HEK293 (cell line): ENCODE data around the gene LY6G5C.

Experiments
- BCL11A ChIP-seq: fragments of 450-650 bp; formaldehyde crosslinking; IDR thresholded peaks from 2 replicates; pipeline ENCODE4 v1.5.1; 2016; ENCODE audit warnings: low read depth, missing biosample characterization, missing genetic modification characterization
- CTCF ChIP-seq: fragments of 450-650 bp; formaldehyde crosslinking; IDR thresholded peaks from 2 replicates; pipeline ENCODE4 v1.5.1; 2016; ENCODE audit warnings: missing biosample characterization, missing genetic modification characterization
- GLI4 ChIP-seq: fragments of 450-650 bp; formaldehyde crosslinking; IDR thresholded peaks from 2 replicates; pipeline ENCODE4 v1.5.1; 2016; ENCODE audit warnings: missing biosample characterization, missing genetic modification characterization
- GLIS1 ChIP-seq: fragments of 450-650 bp; formaldehyde crosslinking; IDR thresholded peaks from 2 replicates; pipeline ENCODE4 v1.5.1; 2016; ENCODE audit warnings: missing biosample characterization, missing genetic modification characterization
- OVOL3 ChIP-seq: fragments of 450-650 bp; formaldehyde crosslinking; IDR thresholded peaks from 2 replicates; pipeline ENCODE4 v1.5.1; 2016; ENCODE audit warnings: missing biosample characterization, missing genetic modification characterization
- PRDM10 ChIP-seq: fragments of 450-650 bp; formaldehyde crosslinking; IDR thresholded peaks from 2 replicates; pipeline ENCODE4 v1.5.1; 2016; ENCODE audit warnings: missing biosample characterization, missing genetic modification characterization
- WT1 ChIP-seq: fragments of 450-650 bp; formaldehyde crosslinking; IDR thresholded peaks from 2 replicates; pipeline ENCODE4 v1.5.1; 2016; ENCODE audit warnings: missing biosample characterization, missing genetic modification characterization
- YY2 ChIP-seq: fragments of 450-650 bp; formaldehyde crosslinking; IDR thresholded peaks from 2 replicates; pipeline ENCODE4 v1.5.1; 2016; ENCODE audit warnings: missing biosample characterization, missing genetic modification characterization
- ZBTB1 ChIP-seq: fragments of 450-650 bp; formaldehyde crosslinking; IDR thresholded peaks from 2 replicates; pipeline ENCODE4 v1.5.1; 2016; ENCODE audit warnings: missing biosample characterization, missing genetic modification characterization
- ZBTB20 ChIP-seq: fragments of 450-650 bp; formaldehyde crosslinking; IDR thresholded peaks from 2 replicates; pipeline ENCODE4 v1.5.1; 2016; ENCODE audit warnings: missing biosample characterization, missing genetic modification characterization
- ZBTB44 ChIP-seq: fragments of 450-650 bp; IDR thresholded peaks from 2 replicates; pipeline ENCODE4 v1.5.1; 2018; ENCODE audit warnings: missing biosample characterization, mild to moderate bottlenecking, missing genetic modification characterization
- ZFP37 ChIP-seq: fragments of 450-650 bp; formaldehyde crosslinking; IDR thresholded peaks from 2 replicates; pipeline ENCODE4 v1.5.1; 2016; ENCODE audit warnings: missing biosample characterization, missing genetic modification characterization
- ZFP69B ChIP-seq: fragments of 450-650 bp; formaldehyde crosslinking; IDR thresholded peaks from 2 replicates; pipeline ENCODE4 v1.5.1; 2016; ENCODE audit warnings: missing biosample characterization, missing genetic modification characterization
- ZNF19 ChIP-seq: fragments of 450-650 bp; formaldehyde crosslinking; IDR thresholded peaks from 2 replicates; pipeline ENCODE4; 2016; ENCODE audit warnings: missing biosample characterization, missing genetic modification characterization, low read depth
- ZNF311 ChIP-seq: fragments of 450-650 bp; formaldehyde crosslinking; IDR thresholded peaks from 2 replicates; pipeline ENCODE4 v1.5.1; 2017; ENCODE audit warnings: missing biosample characterization, missing genetic modification characterization, borderline replicate concordance
- ZNF324 ChIP-seq: fragments of 450-650 bp; formaldehyde crosslinking; IDR thresholded peaks from 2 replicates; pipeline ENCODE4 v1.5.1; 2016; ENCODE audit warnings: missing biosample characterization, missing genetic modification characterization
- ZNF350 ChIP-seq: fragments of 450-650 bp; formaldehyde crosslinking; IDR thresholded peaks from 2 replicates; pipeline ENCODE4 v1.5.0; 2017; ENCODE audit warnings: missing biosample characterization, mild to moderate bottlenecking, missing genetic modification characterization
- ZNF501 ChIP-seq: fragments of 450-650 bp; formaldehyde crosslinking; IDR thresholded peaks from 2 replicates; pipeline ENCODE4 v1.5.1; 2016; ENCODE audit warnings: missing biosample characterization, missing genetic modification characterization
- ZNF530 ChIP-seq: fragments of 450-650 bp; formaldehyde crosslinking; IDR thresholded peaks from 2 replicates; pipeline ENCODE4 v1.5.1; 2016; ENCODE audit warnings: low read depth, missing biosample characterization, missing genetic modification characterization
- ZNF544 ChIP-seq: fragments of 450-650 bp; formaldehyde crosslinking; IDR thresholded peaks from 2 replicates; pipeline ENCODE4 v1.5.0; 2017; ENCODE audit warnings: missing biosample characterization, missing genetic modification characterization
- ZNF548 ChIP-seq: fragments of 450-650 bp; formaldehyde crosslinking; IDR thresholded peaks from 2 replicates; pipeline ENCODE4 v1.5.1; 2016; ENCODE audit warnings: missing biosample characterization, missing genetic modification characterization
- ZNF621 ChIP-seq: fragments of 450-650 bp; formaldehyde crosslinking; IDR thresholded peaks from 2 replicates; pipeline ENCODE4 v1.5.1; 2017; ENCODE audit warnings: missing biosample characterization, missing genetic modification characterization
- ZNF623 ChIP-seq: fragments of 450-650 bp; formaldehyde crosslinking; IDR thresholded peaks from 2 replicates; pipeline ENCODE4 v1.5.1; 2016; ENCODE audit warnings: missing biosample characterization, missing genetic modification characterization
- ZNF677 ChIP-seq: fragments of 450-650 bp; IDR thresholded peaks from 2 replicates; pipeline ENCODE4 v1.5.0; 2018; ENCODE audit warnings: missing biosample characterization, mild to moderate bottlenecking, missing genetic modification characterization, moderate library complexity
- ZNF785 ChIP-seq: fragments of 450-650 bp; formaldehyde crosslinking; IDR thresholded peaks from 2 replicates; pipeline ENCODE4 v1.5.1; 2016; ENCODE audit warnings: missing biosample characterization, missing genetic modification characterization
- TF ChIP-seq, protein P1 (sequence below): fragments of 450-650 bp; formaldehyde crosslinking; IDR thresholded peaks from 2 replicates; pipeline ENCODE4 v1.5.1; 2016; ENCODE audit warnings: missing biosample characterization, missing genetic modification characterization
- TF ChIP-seq, protein P2 (sequence below): fragments of 450-650 bp; IDR thresholded peaks from 2 replicates; pipeline ENCODE4 v1.5.1; 2018; ENCODE audit warnings: missing biosample characterization, missing genetic modification characterization
- TF ChIP-seq, protein P3 (sequence below): fragments of 450-650 bp; formaldehyde crosslinking; IDR thresholded peaks from 2 replicates; pipeline ENCODE4 v1.5.1; 2017; ENCODE audit warnings: missing biosample characterization, missing genetic modification characterization

The LY6G5C gene

DNA sequence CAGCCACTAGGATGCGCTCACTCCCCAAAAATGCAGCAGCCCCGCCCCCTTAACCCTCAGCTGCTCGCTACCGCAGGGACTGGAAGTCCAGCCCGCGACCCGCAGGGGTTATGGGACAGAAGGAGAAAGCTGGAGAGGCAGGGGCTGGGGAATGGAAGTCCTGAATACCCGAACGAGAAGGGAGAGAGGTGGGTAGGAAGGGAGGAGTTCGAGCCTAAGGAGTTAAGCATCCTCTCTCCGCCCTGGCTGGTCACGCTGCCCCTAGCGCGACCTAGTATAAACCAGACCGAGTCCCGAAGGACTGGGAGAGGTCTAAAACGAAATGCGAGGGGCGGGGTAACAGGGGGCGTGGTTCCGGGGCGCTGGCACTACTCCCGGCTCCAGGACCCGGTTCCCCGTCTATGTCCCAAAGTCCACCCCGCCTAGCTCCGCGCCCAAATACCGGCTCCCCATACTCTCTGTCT is 48.7 kb upstream of the LY6G5C start (continued):
- TF ChIP-seq CTCF (tag by site-specific recombination), result peak; percentile 94
- no peak for TF ChIP-seq ZNF623
- no peak for TF ChIP-seq YY2 (tag by site-specific recombination)
- TF ChIP-seq, protein P1, sequence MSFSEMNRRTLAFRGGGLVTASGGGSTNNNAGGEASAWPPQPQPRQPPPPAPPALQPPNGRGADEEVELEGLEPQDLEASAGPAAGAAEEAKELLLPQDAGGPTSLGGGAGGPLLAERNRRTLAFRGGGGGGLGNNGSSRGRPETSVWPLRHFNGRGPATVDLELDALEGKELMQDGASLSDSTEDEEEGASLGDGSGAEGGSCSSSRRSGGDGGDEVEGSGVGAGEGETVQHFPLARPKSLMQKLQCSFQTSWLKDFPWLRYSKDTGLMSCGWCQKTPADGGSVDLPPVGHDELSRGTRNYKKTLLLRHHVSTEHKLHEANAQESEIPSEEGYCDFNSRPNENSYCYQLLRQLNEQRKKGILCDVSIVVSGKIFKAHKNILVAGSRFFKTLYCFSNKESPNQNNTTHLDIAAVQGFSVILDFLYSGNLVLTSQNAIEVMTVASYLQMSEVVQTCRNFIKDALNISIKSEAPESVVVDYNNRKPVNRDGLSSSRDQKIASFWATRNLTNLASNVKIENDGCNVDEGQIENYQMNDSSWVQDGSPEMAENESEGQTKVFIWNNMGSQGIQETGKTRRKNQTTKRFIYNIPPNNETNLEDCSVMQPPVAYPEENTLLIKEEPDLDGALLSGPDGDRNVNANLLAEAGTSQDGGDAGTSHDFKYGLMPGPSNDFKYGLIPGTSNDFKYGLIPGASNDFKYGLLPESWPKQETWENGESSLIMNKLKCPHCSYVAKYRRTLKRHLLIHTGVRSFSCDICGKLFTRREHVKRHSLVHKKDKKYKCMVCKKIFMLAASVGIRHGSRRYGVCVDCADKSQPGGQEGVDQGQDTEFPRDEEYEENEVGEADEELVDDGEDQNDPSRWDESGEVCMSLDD (tag by site-specific recombination), result no peak
- TF ChIP-seq ZFP37, result no peak
- TF ChIP-seq ZNF548 (tag by site-specific recombination), result no peak
- peak; percentile 79 for TF ChIP-seq WT1
- peak; percentile 90; the same call in 1 of the 2 replicates for TF ChIP-seq ZBTB20
- TF ChIP-seq ZFP69B (tag by site-specific recombination), result no peak
- TF ChIP-seq ZNF621 (tag by site-specific recombination), result no peak
- no peak for TF ChIP-seq ZBTB44 (tag by site-specific recombination)
- TF ChIP-seq ZBTB1 (tag by site-specific recombination), result no peak
- TF ChIP-seq ZNF19 (tag by site-specific recombination), result no peak
- no peak for TF ChIP-seq ZNF544 (tag by site-specific recombination)
- TF ChIP-seq ZNF530 (tag by site-specific recombination), result no peak
- TF ChIP-seq PRDM10, result no peak
- TF ChIP-seq ZNF785 (tag by site-specific recombination), result no peak
- no peak for TF ChIP-seq GLIS1
- no peak for TF ChIP-seq GLI4 (tag by site-specific recombination)
- peak; percentile 79 for TF ChIP-seq BCL11A (tag by site-specific recombination)
- TF ChIP-seq, protein P2, sequence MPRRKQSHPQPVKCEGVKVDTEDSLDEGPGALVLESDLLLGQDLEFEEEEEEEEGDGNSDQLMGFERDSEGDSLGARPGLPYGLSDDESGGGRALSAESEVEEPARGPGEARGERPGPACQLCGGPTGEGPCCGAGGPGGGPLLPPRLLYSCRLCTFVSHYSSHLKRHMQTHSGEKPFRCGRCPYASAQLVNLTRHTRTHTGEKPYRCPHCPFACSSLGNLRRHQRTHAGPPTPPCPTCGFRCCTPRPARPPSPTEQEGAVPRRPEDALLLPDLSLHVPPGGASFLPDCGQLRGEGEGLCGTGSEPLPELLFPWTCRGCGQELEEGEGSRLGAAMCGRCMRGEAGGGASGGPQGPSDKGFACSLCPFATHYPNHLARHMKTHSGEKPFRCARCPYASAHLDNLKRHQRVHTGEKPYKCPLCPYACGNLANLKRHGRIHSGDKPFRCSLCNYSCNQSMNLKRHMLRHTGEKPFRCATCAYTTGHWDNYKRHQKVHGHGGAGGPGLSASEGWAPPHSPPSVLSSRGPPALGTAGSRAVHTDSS (tag by site-specific recombination), result no peak
- TF ChIP-seq, protein P3, sequence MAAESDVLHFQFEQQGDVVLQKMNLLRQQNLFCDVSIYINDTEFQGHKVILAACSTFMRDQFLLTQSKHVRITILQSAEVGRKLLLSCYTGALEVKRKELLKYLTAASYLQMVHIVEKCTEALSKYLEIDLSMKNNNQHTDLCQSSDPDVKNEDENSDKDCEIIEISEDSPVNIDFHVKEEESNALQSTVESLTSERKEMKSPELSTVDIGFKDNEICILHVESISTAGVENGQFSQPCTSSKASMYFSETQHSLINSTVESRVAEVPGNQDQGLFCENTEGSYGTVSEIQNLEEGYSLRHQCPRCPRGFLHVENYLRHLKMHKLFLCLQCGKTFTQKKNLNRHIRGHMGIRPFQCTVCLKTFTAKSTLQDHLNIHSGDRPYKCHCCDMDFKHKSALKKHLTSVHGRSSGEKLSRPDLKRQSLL, result peak; percentile 70; the same call in 1 of the 2 replicates
- TF ChIP-seq OVOL3 (tag by site-specific recombination), result no peak
- peak; percentile 55; the same call in 1 of the 2 replicates for TF ChIP-seq ZNF324 (tag by site-specific recombination)
- no peak for TF ChIP-seq ZNF677
- peak; percentile 49; the same call in 1 of the 2 replicates for TF ChIP-seq ZNF501
- TF ChIP-seq ZNF350, result no peak
- TF ChIP-seq ZNF311 (tag by site-specific recombination), result no peak
